K562 (cell line): Measurements from ENCODE around the gene HAND2. TPM values are rescaled to one million over a fixed set of nuclear protein-coding genes. Genes with fewer than 3 reads are reported as not detected.

Experiments used
- BCL6 ChIP-seq: fragments of 250-450 bp; sonication (Bioruptor Pico); IDR thresholded peaks from 2 replicates; pipeline ENCODE4 v1.4.0; 2020
- BRF1 ChIP-seq: IDR thresholded peaks from 3 replicates; pipeline ENCODE4 v1.6.1; 2011; ENCODE audit warnings: borderline replicate concordance, mild to moderate bottlenecking; ENCODE audit not compliant: insufficient read length; ENCODE audit errors: extremely low read depth
- CEBPB ChIP-seq: fragments of 450-650 bp; IDR thresholded peaks from 2 replicates; pipeline ENCODE4 v1.6.1; 2016; ENCODE audit warnings: missing genetic modification characterization, missing compliant biosample characterization
- CHD4 ChIP-seq: fragments of 200-600 bp; sonication (generic); IDR thresholded peaks from 3 replicates; pipeline ENCODE4 v1.6.1; 2012; ENCODE audit warnings: low read depth, mild to moderate bottlenecking, mixed read lengths, low read length, inconsistent platforms; ENCODE audit not compliant: insufficient read depth, insufficient replicate concordance, poor library complexity, severe bottlenecking
- POLR2G ChIP-seq: fragments of 200-400 bp; formaldehyde crosslinking; IDR thresholded peaks from 2 replicates; pipeline ENCODE4 v1.6.1; 2017; ENCODE audit warnings: low read depth, mild to moderate bottlenecking, antibody characterized with exemption, low read length, moderate library complexity
- SMAD1 ChIP-seq: fragments of 150-350 bp; IDR thresholded peaks from 2 replicates; pipeline ENCODE4 v1.6.1; 2014; ENCODE audit warnings: low read length, low read depth; ENCODE audit not compliant: partially characterized antibody
- STAG1 ChIP-seq: sonication (generic); formaldehyde crosslinking; IDR thresholded peaks from 2 replicates; pipeline ENCODE4 v1.5.0; 2020; ENCODE audit warnings: missing genetic modification reagents, borderline replicate concordance
- TEAD1 ChIP-seq, 2 experiments: fragments of 450-650 bp in 1 of 2; sonication (generic) in 1 of 2; formaldehyde crosslinking; IDR thresholded peaks; 2 replicates each; pipeline versions ENCODE4 v1.4.0 to v1.8.0; 2020 to 2022; ENCODE audit warnings: mild to moderate bottlenecking in 2 of 2, missing genetic modification reagents in 1 of 2
- ZNF311 ChIP-seq: fragments of 250-450 bp; sonication (Bioruptor Pico); IDR thresholded peaks from 2 replicates; pipeline ENCODE4 v1.4.0; 2020; ENCODE audit warnings: mild to moderate bottlenecking, moderate library complexity
- ZNF766 ChIP-seq: fragments of 200-800 bp; sonication (Bioruptor generic); conservative IDR thresholded peaks from 2 replicates; pipeline ENCODE4 v1.6.1; 2016; ENCODE audit warnings: missing genetic modification characterization, missing compliant biosample characterization
- polyA plus RNA-seq, 8 experiments: library from polyadenylated mRNA; depleted of rRNA in 4 of 8; stranded (reverse) in 5 of 8; unstranded in 3 of 8; fragments of >200 nt; fragmentation: Nextera tagmentation in 2 of 8; fragmentation: Illumina TruSeq in 1 of 8; extraction: Ambion mirVana in 2 of 8; extraction: Trizol in 1 of 8; gene quantifications; 2 replicates each; pipeline versions ENCODE4 v1.2.1 to v1.2.3, GENCODE V29; 2011 to 2014; ENCODE audit warnings: inconsistent platforms in 1 of 8, missing spikeins in 1 of 8
- total RNA-seq, 7 experiments: library from RNA; depleted of rRNA in 6 of 7; stranded (reverse); fragments of >200 nt in 6 of 7; fragmentation: Illumina TruSeq in 2 of 7; extraction: Trizol in 2 of 7; gene quantifications; 2 replicates each; pipeline versions ENCODE4 v1.2.1 to v1.2.3, GENCODE V29; 2011 to 2021; ENCODE audit warnings: low replicate concordance in 1 of 7
- TF ChIP-seq, protein P1 (sequence below): sonication (generic); formaldehyde crosslinking; IDR thresholded peaks from 2 replicates; pipeline ENCODE4 v1.8.1; 2023; ENCODE audit warnings: missing genetic modification reagents, mild to moderate bottlenecking, borderline replicate concordance
- TF ChIP-seq, protein P2 (sequence below): fragments of 150-350 bp; conservative IDR thresholded peaks from 2 replicates; pipeline ENCODE4 v1.6.1; 2014; ENCODE audit warnings: low read length
- TF ChIP-seq, protein P3 (sequence below): sonication (generic); formaldehyde crosslinking; IDR thresholded peaks from 2 replicates; pipeline ENCODE4 v1.8.0; 2022; ENCODE audit warnings: mild to moderate bottlenecking, missing genetic modification reagents

HAND2 gene
- total and polyA plus RNA-seq, 9 of the 15 experiments (the other 6 are each of a cell fraction or from before 2014, with no cell fraction given) = 1.7 to 12.8 (median 4.9) TPM

DNA sequence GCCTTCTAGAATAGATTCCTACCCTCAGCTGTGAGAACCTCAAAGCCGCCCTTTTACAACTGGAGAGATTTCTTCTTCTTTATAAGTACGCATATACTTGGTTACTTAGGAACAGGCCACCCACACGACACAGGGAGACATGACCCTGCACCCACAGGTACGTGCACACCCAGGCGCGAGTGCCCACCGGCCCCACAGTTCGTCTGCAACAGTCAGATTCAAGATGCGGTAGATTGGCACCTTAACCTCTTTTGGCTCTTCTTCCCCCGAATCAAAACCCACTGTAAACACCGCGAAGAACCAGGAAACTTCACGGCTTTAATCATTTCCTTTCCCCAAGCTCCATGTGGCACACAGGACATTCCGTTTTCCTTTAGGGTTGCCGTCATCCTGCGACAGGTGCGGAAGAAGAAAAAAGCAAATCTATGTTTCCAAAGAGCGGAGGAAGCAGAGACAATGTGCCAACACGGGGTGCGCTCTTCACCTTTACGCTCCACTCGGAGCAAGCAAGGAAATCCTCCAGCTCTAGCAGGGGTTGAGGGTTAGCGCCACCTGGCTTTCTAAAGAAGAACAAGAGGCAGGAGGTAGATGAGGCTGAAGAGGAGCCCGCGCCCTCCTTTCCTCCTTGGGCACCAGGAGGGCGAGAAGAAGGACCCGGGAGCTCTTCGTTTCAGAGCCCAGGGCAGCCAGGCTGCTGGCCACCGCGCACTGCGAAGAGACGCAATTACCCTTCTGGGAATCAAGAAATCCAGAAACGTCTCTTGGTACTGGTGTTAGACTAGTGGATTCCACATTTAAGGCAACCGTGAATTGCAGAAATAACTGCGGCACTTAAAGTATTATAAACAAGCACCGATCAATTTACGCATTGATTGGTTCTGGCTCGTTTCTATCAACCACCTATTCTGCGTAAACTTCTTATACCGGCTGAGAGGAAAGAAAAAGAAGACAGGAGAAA lies 35.7 kb downstream of the HAND2 start (continued):
- TF ChIP-seq, protein P1, sequence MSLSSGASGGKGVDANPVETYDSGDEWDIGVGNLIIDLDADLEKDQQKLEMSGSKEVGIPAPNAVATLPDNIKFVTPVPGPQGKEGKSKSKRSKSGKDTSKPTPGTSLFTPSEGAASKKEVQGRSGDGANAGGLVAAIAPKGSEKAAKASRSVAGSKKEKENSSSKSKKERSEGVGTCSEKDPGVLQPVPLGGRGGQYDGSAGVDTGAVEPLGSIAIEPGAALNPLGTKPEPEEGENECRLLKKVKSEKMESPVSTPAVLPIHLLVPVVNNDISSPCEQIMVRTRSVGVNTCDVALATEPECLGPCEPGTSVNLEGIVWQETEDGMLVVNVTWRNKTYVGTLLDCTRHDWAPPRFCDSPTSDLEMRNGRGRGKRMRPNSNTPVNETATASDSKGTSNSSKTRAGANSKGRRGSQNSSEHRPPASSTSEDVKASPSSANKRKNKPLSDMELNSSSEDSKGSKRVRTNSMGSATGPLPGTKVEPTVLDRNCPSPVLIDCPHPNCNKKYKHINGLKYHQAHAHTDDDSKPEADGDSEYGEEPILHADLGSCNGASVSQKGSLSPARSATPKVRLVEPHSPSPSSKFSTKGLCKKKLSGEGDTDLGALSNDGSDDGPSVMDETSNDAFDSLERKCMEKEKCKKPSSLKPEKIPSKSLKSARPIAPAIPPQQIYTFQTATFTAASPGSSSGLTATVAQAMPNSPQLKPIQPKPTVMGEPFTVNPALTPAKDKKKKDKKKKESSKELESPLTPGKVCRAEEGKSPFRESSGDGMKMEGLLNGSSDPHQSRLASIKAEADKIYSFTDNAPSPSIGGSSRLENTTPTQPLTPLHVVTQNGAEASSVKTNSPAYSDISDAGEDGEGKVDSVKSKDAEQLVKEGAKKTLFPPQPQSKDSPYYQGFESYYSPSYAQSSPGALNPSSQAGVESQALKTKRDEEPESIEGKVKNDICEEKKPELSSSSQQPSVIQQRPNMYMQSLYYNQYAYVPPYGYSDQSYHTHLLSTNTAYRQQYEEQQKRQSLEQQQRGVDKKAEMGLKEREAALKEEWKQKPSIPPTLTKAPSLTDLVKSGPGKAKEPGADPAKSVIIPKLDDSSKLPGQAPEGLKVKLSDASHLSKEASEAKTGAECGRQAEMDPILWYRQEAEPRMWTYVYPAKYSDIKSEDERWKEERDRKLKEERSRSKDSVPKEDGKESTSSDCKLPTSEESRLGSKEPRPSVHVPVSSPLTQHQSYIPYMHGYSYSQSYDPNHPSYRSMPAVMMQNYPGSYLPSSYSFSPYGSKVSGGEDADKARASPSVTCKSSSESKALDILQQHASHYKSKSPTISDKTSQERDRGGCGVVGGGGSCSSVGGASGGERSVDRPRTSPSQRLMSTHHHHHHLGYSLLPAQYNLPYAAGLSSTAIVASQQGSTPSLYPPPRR (CRISPR knock-in tag) = no peak
- TF ChIP-seq CEBPB (tag) (no peak), ZNF311 (no peak), SMAD1 (no peak), TEAD1 (CRISPR knock-in tag; IDR thresholded peaks at IDR 0.05) (no peak), CHD4 (no peak), BRF1 (no peak), POLR2G (no peak), BCL6 (CRISPR knock-in tag) (no peak), ZNF766 (CRISPR knock-in tag) (no peak), STAG1 (CRISPR knock-in tag) (peak; percentile 66)
- TF ChIP-seq, protein P2, sequence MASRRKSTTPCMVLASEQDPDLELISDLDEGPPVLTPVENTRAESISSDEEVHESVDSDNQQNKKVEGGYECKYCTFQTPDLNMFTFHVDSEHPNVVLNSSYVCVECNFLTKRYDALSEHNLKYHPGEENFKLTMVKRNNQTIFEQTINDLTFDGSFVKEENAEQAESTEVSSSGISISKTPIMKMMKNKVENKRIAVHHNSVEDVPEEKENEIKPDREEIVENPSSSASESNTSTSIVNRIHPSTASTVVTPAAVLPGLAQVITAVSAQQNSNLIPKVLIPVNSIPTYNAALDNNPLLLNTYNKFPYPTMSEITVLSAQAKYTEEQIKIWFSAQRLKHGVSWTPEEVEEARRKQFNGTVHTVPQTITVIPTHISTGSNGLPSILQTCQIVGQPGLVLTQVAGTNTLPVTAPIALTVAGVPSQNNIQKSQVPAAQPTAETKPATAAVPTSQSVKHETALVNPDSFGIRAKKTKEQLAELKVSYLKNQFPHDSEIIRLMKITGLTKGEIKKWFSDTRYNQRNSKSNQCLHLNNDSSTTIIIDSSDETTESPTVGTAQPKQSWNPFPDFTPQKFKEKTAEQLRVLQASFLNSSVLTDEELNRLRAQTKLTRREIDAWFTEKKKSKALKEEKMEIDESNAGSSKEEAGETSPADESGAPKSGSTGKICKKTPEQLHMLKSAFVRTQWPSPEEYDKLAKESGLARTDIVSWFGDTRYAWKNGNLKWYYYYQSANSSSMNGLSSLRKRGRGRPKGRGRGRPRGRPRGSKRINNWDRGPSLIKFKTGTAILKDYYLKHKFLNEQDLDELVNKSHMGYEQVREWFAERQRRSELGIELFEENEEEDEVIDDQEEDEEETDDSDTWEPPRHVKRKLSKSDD = no peak
- TF ChIP-seq, protein P3, sequence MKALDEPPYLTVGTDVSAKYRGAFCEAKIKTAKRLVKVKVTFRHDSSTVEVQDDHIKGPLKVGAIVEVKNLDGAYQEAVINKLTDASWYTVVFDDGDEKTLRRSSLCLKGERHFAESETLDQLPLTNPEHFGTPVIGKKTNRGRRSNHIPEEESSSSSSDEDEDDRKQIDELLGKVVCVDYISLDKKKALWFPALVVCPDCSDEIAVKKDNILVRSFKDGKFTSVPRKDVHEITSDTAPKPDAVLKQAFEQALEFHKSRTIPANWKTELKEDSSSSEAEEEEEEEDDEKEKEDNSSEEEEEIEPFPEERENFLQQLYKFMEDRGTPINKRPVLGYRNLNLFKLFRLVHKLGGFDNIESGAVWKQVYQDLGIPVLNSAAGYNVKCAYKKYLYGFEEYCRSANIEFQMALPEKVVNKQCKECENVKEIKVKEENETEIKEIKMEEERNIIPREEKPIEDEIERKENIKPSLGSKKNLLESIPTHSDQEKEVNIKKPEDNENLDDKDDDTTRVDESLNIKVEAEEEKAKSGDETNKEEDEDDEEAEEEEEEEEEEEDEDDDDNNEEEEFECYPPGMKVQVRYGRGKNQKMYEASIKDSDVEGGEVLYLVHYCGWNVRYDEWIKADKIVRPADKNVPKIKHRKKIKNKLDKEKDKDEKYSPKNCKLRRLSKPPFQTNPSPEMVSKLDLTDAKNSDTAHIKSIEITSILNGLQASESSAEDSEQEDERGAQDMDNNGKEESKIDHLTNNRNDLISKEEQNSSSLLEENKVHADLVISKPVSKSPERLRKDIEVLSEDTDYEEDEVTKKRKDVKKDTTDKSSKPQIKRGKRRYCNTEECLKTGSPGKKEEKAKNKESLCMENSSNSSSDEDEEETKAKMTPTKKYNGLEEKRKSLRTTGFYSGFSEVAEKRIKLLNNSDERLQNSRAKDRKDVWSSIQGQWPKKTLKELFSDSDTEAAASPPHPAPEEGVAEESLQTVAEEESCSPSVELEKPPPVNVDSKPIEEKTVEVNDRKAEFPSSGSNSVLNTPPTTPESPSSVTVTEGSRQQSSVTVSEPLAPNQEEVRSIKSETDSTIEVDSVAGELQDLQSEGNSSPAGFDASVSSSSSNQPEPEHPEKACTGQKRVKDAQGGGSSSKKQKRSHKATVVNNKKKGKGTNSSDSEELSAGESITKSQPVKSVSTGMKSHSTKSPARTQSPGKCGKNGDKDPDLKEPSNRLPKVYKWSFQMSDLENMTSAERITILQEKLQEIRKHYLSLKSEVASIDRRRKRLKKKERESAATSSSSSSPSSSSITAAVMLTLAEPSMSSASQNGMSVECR (CRISPR knock-in tag) = no peak
